Sigmoid colon (tissue), 3 donors: Measurements from ENCODE around the gene CEL.

Source experiments
- POLR2A ChIP-seq, 2 donors: fragments of 450-650 bp; IDR thresholded peaks; one replicate each; pipeline ENCODE4 v1.6.1; 2016; ENCODE audit warnings: antibody characterized with exemption in 2 of 2, mild to moderate bottlenecking in 2 of 2, moderate library complexity in 2 of 2
- TF ChIP-seq, protein P1 (sequence below), 4 experiments: fragments of 450-650 bp in 3 of 4; fragments of 200-600 bp in 1 of 4; IDR thresholded peaks; one replicate each; pipeline ENCODE4 v1.5.1; 2016 to 2019; ENCODE audit warnings: antibody characterized with exemption in 4 of 4, mild to moderate bottlenecking in 3 of 4, moderate library complexity in 2 of 4

GRCh38 chr9:133114886-133115603 lies 53.3 kb downstream of the CEL start:
- TF ChIP-seq POLR2A (IDR thresholded peaks at IDR 0.05), result no peak
- TF ChIP-seq, protein P1, sequence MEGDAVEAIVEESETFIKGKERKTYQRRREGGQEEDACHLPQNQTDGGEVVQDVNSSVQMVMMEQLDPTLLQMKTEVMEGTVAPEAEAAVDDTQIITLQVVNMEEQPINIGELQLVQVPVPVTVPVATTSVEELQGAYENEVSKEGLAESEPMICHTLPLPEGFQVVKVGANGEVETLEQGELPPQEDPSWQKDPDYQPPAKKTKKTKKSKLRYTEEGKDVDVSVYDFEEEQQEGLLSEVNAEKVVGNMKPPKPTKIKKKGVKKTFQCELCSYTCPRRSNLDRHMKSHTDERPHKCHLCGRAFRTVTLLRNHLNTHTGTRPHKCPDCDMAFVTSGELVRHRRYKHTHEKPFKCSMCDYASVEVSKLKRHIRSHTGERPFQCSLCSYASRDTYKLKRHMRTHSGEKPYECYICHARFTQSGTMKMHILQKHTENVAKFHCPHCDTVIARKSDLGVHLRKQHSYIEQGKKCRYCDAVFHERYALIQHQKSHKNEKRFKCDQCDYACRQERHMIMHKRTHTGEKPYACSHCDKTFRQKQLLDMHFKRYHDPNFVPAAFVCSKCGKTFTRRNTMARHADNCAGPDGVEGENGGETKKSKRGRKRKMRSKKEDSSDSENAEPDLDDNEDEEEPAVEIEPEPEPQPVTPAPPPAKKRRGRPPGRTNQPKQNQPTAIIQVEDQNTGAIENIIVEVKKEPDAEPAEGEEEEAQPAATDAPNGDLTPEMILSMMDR (IDR thresholded peaks at IDR 0.05), result no peak
